Measurements from ENCODE around the gene KLF8. TPM values are rescaled to one million over a fixed set of nuclear protein-coding genes. Genes with fewer than 3 reads are reported as not detected.

The KLF8 gene
- total and polyA plus RNA-seq, 9 of the 15 experiments (the other 6 are each of a cell fraction or from before 2014, with no cell fraction given) = 0.01 to 0.10 (median 0.04) TPM; not detected in 3

- 0% methylated on average over 1 of the region's 1 CpG for WGBS (ENCODE audit: insufficient coverage, low coverage, missing lambda C conversion rate)
- H3K9me3 ChIP-seq (replicated peaks; ENCODE audit: control insufficient read depth, insufficient read depth, low read depth, low read length) = no peaks in the 10 kb centered on the region
- H4K20me1 ChIP-seq (replicated peaks; ENCODE audit: control insufficient read depth, insufficient read depth, low read length) = no peaks in the 10 kb centered on the region
- no peaks in the 10 kb centered on the region for H3K9me1 ChIP-seq (ENCODE audit: control insufficient read depth, insufficient read depth, low read length)
- H3K4me3 ChIP-seq = no peak overlapping the region
- ChIA-PET CTCF (ENCODE audit: low intra/inter-chr PET ratio) (no interaction called here), POLR2A (no interaction called here)
- intact Hi-C loops (cut with micrococcal nuclease) (no loop called here), in situ Hi-C loops (cut with MboI) (loop anchor here (25.0 kb wide), 1 partner anchor 434 kb away; no protein-coding TSS in a partner anchor)
- H3K4me1 ChIP-seq (replicated peaks in 1 of 2; ENCODE audit: control insufficient read depth in 2 of 2, insufficient read depth in 2 of 2, low read length in 2 of 2) = no peaks in the 10 kb centered on the region
- H3K79me2 ChIP-seq (ENCODE audit: control insufficient read depth, insufficient read depth, low read length) = no peaks in the 10 kb centered on the region
- no peak overlapping the region for H2AFZ ChIP-seq (ENCODE audit: low read depth, low read length)
- H3K27ac ChIP-seq (ENCODE audit: extremely low read depth, low read depth, low read length) = no peak overlapping the region
- ATAC-seq (no peak), DNase-seq (ENCODE audit: extremely low read depth in 1 of 4, low spot score in 3 of 4) (no peak), FAIRE-seq (no peak)
- BruUV-seq (replicated peaks) = no TSS peak
- no peak overlapping the region for H3K9ac ChIP-seq (ENCODE audit: insufficient read depth in 1 of 2, low read depth in 2 of 2, low read length in 2 of 2)
- no peaks in the 10 kb centered on the region for H3K36me3 ChIP-seq (ENCODE audit: control insufficient read depth, insufficient read depth, low read length)
- H3K4me2 ChIP-seq (ENCODE audit: insufficient read depth, low read length) = no peak overlapping the region
- TF ChIP-seq RFX5 (IDR thresholded peaks at IDR 0.05; ENCODE audit: low read depth, low read length) (no peak), NFIX (CRISPR knock-in tag; IDR thresholded peaks at IDR 0.05; ENCODE audit: low read depth) (no peak), MEIS2 (IDR thresholded peaks at IDR 0.05; ENCODE audit: partially characterized antibody) (no peak), FOXP1 (CRISPR knock-in tag; IDR thresholded peaks at IDR 0.05) (no peak), NELFE (IDR thresholded peaks at IDR 0.05; ENCODE audit: insufficient read depth, insufficient read length) (no peak)
- TF ChIP-seq, protein P1, sequence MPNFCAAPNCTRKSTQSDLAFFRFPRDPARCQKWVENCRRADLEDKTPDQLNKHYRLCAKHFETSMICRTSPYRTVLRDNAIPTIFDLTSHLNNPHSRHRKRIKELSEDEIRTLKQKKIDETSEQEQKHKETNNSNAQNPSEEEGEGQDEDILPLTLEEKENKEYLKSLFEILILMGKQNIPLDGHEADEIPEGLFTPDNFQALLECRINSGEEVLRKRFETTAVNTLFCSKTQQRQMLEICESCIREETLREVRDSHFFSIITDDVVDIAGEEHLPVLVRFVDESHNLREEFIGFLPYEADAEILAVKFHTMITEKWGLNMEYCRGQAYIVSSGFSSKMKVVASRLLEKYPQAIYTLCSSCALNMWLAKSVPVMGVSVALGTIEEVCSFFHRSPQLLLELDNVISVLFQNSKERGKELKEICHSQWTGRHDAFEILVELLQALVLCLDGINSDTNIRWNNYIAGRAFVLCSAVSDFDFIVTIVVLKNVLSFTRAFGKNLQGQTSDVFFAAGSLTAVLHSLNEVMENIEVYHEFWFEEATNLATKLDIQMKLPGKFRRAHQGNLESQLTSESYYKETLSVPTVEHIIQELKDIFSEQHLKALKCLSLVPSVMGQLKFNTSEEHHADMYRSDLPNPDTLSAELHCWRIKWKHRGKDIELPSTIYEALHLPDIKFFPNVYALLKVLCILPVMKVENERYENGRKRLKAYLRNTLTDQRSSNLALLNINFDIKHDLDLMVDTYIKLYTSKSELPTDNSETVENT (CRISPR knock-in tag; IDR thresholded peaks at IDR 0.05) = no peak
- TF ChIP-seq, protein P2, sequence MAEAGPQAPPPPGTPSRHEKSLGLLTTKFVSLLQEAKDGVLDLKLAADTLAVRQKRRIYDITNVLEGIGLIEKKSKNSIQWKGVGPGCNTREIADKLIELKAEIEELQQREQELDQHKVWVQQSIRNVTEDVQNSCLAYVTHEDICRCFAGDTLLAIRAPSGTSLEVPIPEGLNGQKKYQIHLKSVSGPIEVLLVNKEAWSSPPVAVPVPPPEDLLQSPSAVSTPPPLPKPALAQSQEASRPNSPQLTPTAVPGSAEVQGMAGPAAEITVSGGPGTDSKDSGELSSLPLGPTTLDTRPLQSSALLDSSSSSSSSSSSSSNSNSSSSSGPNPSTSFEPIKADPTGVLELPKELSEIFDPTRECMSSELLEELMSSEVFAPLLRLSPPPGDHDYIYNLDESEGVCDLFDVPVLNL (CRISPR knock-in tag; IDR thresholded peaks at IDR 0.05; ENCODE audit: low read depth) = no peak
- no peaks in the 10 kb centered on the region for H3K27me3 ChIP-seq (ENCODE audit: control insufficient read depth in 2 of 2, insufficient read depth in 2 of 2, low read length in 2 of 2)
These were observed 46.5 kb downstream of the KLF8 start for GRCh38 chrX:56278692-56279091.
